ENCODE results near the gene ABHD2.

GRCh38 chr15:89230277-89230676 lies 142.0 kb downstream of the ABHD2 start:
- TF ChIP-seq POLR2AphosphoS5 (IDR thresholded peaks at IDR 0.05) = no peak
- no peak for TF ChIP-seq EP300 (IDR thresholded peaks at IDR 0.05)

Measured in esophagus muscularis mucosa (tissue), 3 donors.